RPMI7951 (cell line): Measurements from ENCODE around the gene PHF23. TPM values are rescaled to one million over a fixed set of nuclear protein-coding genes. Genes with fewer than 3 reads are reported as not detected.

Experiments used
- DNase-seq: peaks from one replicate; pipeline ENCODE4 v3.0.0-alpha.2; 2012; ENCODE audit warnings: low read depth
- total RNA-seq: library from RNA; depleted of rRNA; stranded (reverse); fragments of >200 nt; shearing (Covaris generic); gene quantifications from 2 replicates; pipeline ENCODE4 v1.2.3, GENCODE V29; 2014

Gene PHF23
- total RNA-seq, 1 experiment from 2014 or later, result 40.3 TPM

- DNase-seq, result peak; percentile 87
Measured at GRCh38 chr17:7219812-7220592, 19.3 kb downstream of the PHF23 start, which contains the start of the genes ACADVL and DLG4. ACADVL (plus strand) TSS chr17:7219938; CDS start chr17:7219985, 47 bp downstream. DLG4 (minus strand) TSS chr17:7219836.

GRCh38 chr17:7219229-7219811 lies 19.9 kb downstream of the PHF23 start:
- no peak for DNase-seq

- no peak for DNase-seq
Measured at GRCh38 chr17:7218758-7219157, 20.5 kb downstream of the PHF23 start.

DNA sequence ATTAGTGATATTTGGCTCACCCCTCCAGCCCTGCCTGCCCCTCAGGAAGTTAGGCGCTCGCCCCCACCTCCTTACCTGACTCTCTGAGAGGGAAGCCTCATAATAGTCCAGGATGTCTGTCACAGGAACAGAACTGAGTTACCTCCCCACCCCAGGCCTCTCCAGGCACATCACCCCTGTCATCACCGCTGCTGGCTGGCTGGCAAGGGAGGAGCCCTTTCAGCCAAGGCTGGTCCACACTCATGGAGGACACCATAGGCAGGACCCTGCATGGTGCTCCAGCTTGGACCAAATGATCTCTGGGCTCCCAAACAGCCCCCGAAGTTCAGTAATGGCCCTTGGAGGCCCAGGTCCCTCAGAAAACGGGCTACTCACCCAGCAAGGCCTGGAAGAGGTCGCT lies 21.1 kb downstream of the PHF23 start:
- no peak for DNase-seq

- peak; percentile 72 for DNase-seq
Measured at GRCh38 chr17:7217113-7217987, 21.9 kb downstream of the PHF23 start.

- DNase-seq, result no peak
Measured at GRCh38 chr17:7216242-7217112, 22.8 kb downstream of the PHF23 start.

GRCh38 chr17:7215652-7216180 lies 23.5 kb downstream of the PHF23 start:
- DNase-seq, result no peak

GRCh38 chr17:7215136-7215638 lies 24.1 kb downstream of the PHF23 start:
- no peak for DNase-seq

GRCh38 chr17:7214300-7215135 lies 24.7 kb downstream of the PHF23 start:
- DNase-seq, result peak; percentile 92

GRCh38 chr17:7213895-7214299 lies 25.4 kb downstream of the PHF23 start:
- peak; percentile 71 for DNase-seq

- DNase-seq, result no peak
Measured at GRCh38 chr17:7211491-7212273, 27.6 kb downstream of the PHF23 start.

DNA sequence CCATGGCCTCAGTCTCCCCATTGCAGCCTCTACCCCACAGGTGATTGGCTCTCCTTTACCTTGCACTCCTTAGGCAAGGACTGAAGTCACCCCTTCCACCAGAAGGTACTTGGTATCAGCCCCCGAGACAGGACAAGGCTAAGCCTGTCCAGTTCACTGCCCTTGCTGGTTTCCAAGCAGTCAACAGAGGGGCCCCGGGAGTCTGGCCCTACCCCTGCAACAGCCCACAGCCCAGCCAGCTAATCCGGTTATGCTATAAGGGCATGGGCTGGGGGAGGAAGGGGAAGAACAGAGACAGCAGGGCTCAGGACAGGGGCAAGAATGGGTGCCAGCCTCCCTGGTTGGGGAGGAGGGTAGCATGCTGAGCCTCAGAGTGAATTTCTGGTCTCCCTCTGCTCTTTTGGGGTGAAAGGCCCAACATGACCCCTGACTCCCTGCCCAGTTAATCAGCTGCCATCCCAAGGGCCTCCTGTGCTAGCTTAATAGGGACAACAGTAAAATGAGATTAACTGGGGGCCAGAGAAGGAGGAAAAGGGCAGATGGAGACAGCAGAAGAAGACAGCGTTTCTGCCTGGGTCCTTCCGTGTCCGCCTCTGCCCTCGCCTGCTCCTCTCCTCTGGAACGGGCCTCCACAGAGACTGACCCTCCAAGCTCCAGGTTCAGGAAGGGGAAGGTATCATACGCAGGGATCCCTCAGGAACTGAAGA lies 30.4 kb downstream of the PHF23 start:
- DNase-seq, result no peak

- no peak for DNase-seq
Measured at GRCh38 chr17:7208027-7208571, 31.2 kb downstream of the PHF23 start.

DNA sequence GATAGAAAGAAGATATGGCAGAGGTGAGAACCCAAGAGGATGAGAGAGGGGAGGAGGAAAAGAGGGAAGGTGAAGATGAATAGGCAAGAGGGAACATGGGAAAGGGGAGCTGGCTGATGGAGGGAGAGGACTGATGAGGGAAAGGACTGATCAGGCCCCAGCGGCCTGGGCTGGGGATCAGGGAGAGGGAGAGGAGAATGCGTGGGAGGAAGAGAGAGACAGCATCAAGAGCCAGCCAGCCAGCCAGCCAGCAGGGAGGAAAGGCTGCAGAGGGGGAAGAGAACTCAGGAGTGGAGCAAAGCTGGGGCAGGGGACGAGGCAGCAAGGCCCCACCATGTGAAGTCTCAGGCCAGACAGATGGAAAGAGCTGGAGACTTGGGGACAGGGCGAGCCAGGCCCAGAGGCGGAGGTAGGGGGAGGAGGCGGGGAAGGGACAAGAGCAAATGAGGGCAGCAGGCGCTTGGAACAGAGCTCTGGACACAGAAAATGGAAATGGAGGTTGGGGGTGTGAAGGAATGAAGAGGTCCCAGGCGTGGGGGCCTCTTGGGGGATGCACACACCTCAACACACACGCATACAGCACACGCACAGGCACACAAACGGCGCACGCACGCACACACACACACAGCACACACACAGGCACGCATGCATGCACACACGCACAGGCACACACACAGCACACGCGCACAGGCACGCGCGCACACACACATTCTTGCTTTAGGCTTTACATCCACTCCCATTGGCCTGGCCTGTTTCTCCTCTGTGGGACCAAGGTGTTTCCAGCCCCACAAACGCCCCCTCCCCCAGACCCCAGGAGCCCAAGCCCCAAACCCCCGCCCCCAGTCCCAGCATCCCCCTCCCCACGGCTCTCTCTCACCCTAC lies 31.9 kb downstream of the PHF23 start:
- no peak for DNase-seq

DNA sequence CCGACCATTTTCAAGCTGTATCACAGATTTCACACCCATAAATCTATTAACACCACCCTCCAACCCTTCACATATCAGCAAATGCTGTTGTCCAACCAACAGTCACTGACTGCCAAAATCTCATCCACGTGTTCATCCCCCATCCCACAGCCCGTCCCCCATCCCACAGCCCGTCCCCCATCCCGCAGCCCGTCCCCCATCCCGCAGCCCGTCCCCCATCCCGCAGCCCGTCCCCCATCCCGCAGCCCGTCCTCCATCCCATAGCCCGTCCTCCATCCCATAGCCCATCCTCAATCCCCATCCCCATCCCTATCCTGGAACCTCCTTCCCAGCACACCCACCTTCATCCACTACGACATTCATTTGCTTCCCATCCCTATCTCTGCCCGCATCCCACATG lies 33.7 kb downstream of the PHF23 start:
- DNase-seq, result no peak

GRCh38 chr17:7204828-7205461 lies 34.3 kb downstream of the PHF23 start:
- DNase-seq, result peak; percentile 60

GRCh38 chr17:7204336-7204735 lies 34.9 kb downstream of the PHF23 start:
- DNase-seq, result no peak
